ENCODE measurements around the gene MIOX.
A peak's percentile ranks its signal among the peaks of the same experiment; 100 is the strongest.

Gene MIOX

DNA sequence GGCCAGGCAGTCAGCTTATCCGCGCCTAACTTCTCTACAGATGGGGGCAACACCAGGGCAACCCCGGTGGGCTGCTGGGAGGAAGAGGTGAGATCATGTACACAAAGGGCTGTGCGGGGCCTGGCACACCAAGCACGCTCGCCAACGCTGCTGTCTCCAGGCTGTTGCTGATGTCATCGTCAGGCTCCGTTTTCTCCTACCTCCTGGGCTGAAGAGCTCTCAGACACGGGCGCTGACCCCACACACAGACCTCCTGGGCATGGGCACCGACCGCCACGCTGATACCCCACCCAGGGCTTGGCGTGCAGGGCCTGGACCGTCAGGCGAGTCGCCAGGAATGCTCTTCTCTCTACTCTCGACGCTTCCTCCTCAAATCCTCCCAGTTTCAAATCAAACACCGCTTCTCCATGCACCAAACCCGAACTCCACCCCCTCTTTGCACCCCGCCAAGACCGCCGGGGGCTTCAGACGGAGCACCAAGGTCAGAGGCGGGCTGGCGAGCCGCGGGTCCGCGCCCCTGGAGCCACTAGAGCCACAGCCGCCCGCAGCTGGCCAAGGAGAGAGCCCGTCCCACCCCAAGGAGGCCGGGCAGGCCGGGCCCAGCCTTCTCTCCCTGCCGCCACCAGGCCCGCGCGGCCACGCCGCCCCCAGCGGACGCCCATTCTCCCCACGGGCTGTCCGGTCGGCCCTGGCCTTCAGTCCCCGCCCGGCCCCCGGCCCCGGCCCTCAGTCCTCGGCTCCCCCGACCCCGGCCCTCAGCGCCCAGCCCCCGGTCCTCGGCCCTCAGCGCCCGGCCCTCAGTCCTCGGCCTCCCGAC, 12.6 kb upstream of the MIOX start:
- DNase-seq: peak in 1 of 2 donors; percentile 16

DNA sequence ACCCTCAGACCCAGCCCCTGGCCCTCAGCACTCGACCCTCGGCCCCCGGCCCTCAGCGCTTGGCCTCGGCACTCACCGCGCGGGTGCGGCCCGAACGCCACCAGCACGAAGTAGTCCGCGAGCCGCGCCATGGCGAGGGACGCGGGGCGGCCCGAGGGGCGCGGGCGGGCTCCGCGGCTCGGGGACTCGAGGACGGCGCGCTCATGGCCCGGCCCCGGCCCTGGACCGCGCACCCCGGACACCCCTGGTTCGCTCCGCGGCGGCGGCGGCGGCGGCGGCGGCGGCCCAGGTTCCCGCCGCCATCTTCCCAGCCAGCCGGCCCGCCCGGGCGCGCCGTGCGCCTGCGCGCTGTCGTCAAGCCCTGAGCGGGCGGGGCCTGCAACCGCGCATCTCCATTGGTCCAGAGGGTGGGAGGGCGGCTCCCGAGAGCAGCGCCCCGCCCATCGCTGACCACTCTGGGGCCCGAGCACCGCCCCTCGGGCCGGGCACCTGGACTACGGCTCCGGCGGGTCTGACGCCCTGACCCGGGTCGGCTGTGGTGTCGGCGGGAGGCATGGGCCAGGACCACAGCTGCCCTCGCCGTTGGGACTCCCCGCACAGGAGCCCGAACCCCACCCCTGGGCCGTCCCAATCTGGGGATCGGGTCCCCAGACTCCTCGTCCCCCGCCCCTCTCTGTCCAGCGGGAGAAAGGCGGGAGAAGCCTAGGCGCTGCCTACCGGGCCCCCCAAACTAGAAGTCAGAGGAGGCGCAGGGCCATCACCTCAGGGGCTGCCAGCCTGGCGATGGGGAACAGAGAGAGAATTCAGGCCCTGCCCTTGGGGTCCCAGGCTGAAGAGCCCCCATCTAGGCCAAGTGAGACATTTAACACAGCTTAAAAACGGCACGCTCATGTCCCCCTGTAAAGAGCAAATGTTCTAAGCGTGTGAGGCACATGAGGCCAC, 11.7 kb upstream of the MIOX start, which contains the start of gene SBF1:
SBF1 (minus strand) TSS at position 326 of the 942 bp plus-strand sequence; CDS start at position 131, 195 bp downstream.
- peak; percentile 88 to 91 for DNase-seq

DNA sequence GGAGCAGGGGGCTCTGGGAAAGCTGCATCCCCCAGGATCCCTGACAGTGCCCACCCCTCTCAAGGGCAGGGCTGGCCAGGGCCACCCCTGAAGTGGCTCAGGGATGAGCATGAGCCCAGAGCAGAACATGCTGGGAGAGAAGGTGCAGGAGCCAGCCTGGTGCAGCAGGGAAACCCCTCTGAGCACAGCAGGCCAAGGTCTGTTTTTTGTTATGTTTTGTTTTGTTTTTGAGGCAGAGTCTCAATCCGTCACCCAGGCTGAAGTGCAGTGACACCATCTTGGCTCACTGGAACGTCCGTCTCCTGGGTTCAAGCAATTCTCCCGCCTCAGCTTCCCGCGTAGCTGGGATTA, 11.0 kb upstream of the MIOX start:
- no peak for DNase-seq

DNA sequence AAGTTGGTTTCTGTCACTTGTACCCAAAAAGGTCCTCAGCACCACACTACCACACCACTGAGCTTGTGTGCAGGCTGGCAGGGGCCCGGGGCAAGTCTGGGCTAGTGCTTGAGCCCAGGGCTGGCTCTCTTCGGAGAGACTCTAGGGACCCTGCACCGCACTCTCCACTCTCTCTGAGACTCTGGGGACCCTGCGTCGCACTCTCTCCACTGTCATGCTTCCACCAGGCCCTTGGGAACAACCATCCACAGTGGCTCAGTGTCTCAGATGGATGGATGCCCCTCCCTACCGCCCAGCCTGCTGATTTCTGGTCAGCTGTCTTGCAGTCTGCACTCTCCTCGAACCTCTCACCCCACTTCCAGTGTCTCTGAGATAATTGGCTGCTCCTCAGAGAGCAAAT, 9.8 kb upstream of the MIOX start:
- DNase-seq: no peak

DNA sequence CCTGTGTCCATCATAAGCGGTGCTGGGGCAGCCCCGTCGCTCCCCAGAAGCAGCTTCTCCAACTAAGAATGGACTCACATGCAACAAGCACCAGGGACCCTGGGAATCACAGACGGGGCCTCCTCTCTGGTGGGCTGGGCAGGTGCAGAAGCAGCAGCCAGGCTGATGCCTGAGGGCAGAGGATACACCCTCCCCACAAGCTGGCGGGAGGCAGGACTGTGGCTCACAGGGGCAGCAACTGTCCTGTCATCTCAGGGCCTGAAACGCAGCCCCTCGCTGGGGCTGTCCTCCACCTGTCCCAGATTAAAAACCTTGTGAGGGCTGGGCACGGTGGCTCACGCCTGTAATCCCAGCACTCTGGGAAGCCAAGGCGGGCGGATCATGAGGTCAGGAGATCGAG, 8.7 kb upstream of the MIOX start:
- DNase-seq: no peak

DNA sequence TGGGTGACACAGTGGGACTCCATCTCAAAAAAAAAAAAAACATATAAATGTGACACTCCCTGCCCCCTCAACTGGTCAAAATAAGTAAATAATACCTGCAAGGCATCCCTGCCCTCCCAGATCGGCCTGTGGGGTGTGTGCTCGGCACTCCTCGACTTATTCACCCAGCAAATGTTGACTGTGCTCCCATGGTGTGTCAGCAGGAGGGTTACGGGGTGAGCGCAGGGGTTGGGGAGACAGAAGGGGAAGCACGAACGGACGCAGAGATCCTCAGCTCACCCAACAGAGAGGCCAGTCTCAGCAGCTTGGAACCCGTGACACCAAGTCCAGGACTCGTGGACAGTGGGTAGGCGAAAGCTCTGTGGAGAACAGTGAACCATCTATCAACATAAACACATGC, 6.9 kb upstream of the MIOX start:
- no peak for DNase-seq

DNA sequence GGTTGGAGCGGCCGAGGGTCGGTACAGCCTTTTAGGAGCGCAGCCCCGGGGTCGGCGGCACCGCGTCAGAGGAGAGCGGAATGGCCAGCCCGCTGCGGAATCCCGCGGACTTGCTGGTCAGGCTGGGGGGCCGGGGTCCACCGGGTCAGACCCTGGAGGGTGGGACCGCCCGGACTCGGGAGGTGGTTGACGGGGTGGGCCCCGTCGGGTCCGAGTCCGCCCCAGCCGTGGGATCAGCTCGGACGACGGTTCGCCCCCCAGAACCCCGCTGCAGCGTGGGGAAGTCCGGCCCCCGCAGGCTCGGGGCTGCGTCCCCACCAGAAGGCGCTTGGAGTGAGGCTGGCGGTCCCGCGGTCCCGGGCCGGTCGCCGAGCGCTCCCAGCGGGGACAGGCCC, 5.6 kb upstream of the MIOX start:
- DNase-seq: no peak

DNA sequence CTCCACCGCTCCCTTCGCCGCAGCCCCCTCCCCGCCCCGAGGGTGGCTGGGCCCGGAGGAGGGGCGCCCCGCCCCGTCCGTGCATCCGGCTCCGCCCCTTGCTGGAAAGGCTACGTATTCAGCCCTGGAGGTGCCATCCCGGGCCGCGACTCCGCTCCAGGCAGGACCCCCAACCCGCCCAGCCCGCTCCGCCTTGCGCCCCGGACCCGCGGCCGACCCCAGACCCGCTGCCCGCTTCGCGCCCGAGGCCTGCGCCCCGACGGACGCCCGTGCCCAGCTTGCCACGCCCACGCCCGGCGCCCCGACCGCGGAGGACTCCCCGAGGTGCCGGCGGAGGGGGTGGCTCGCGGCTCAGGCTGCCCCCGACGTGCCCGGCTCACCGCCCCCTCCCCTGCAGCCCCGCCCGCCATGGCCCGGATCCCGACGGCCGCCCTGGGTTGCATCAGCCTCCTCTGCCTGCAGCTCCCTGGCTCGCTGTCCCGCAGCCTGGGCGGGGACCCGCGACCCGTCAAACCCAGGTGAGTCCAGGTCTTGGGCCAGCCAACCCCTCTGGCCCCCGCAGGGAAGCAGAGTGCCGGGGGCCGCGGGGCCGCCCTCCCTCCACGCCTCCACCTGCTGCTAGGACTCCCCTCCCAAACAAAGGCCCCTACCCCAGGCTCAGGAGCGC, 5.1 kb upstream of the MIOX start, which contains the start of gene ADM2:
ADM2 (plus strand) TSS at position 104 of the 667 bp plus-strand sequence; CDS start at position 409, 305 bp downstream.
- peak; percentile 51 to 76 for DNase-seq

DNA sequence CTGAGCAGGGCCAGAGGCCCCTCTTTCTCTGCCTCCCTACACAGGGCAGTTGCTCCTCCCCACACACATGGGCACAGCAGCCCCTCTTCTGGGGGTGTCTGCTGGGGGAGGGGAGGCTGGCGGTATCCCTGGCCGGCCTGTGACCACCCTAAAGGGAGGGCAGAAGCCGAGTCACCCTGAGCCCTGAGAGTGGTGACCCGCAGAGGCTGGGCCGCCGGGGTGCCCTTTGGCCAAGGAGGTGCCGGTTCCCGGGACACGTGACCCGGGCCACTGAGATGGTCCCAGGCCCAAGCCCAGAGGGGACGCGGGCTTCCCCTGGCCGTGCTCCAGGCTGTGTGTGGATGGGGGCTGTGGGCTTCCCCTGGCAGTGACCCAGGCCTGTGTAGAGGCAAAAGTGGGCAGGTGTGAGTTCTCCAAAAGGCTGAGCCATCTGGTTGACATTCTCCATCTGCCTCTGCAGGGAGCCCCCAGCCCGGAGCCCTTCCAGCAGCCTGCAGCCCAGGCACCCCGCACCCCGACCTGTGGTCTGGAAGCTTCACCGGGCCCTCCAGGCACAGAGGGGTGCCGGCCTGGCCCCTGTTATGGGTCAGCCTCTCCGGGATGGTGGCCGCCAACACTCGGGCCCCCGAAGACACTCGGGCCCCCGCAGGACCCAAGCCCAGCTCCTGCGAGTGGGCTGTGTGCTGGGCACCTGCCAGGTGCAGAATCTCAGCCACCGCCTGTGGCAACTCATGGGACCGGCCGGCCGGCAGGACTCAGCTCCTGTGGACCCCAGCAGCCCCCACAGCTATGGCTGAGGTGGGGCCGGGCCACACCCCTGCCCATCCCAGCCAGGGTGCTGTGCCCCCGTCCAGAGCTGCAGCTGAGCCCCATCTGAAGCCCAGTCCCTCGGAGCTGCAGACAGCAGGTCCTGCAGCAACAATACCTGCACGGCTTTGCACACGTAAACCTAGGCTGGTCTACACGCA, 4.3 kb upstream of the MIOX start:
- no peak for DNase-seq

DNA sequence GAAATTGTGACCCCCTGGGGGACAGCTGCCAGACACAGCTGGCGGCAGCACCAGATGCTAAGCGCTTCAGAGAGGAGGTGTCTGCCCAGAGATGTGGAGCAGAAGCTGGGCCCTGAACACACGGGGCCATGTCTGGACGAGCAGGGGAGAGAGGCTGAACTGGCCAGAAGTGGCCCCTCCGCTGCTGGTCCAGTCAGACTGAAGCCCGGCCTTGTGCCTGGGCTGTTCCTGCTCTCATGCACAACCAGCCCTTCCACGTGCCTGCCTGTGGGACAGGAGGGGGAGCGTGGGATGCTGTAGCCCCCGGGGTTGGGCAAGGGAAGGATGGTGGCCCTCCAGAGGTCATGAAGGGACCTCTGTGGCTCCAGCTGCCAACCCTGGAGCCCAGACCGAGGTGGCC, 3.6 kb upstream of the MIOX start:
- DNase-seq: no peak

DNA sequence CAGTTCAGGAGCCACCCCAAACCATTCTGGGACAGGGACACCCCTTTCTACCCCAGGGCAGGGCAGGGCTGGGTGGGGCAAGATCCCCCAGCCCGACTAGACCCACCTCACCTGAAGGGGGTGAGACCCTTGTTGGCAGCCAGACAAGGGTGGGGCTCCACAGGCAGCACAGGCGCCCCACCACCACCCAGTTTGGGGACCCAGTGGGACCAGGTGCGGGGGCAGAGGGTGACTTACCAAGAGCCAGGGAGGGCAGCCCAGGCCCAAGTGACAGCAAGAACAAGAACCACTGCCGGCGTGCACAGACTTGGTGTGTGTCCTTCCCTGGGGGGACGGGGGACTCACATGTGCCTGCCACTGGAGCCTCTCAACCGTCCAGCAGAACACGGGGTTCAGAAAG, 3.1 kb upstream of the MIOX start:
- no peak for DNase-seq

DNA sequence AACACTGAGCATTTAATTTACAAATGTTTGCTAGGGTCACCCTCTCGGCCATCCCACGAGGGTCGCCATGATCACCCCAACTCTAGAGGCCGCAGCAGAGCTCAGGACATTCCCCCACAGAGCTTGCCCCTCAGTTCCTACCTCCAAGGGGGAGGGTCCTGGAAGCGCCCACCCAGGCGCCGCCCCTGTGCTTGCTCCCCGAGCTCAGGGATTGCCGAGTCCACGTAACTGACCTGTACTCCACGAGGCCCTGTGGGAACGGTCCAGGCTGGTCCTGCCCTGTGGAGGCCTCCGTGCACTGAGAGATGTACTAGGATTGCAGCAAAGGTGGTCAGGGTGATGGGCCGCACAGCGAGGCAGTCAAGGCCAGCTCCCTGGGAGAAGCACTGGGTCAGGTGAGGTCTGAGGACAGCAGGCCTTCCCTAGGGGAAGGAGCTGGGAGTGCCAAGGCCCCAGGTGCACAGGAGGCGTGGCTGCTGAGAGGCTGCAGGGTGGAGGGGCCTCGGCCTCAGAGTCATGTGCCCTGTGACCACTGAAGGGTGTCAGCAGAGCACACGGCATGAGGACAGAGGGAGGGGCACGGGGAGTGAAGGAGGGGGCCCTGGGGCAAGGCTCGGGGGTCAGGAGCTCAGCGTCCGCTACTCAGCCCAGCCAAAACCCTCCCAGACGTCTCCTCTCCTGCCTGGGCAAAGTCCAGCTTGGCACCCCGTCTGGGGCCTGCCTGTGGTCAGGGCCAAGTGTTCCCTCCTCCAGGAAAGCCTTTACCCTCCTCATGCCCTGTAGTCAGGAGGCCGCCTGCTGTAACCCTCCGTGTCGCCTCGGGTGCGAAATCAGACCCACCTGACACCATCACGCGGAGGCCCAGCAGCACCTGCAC, 2.4 kb upstream of the MIOX start:
- no peak for DNase-seq

DNA sequence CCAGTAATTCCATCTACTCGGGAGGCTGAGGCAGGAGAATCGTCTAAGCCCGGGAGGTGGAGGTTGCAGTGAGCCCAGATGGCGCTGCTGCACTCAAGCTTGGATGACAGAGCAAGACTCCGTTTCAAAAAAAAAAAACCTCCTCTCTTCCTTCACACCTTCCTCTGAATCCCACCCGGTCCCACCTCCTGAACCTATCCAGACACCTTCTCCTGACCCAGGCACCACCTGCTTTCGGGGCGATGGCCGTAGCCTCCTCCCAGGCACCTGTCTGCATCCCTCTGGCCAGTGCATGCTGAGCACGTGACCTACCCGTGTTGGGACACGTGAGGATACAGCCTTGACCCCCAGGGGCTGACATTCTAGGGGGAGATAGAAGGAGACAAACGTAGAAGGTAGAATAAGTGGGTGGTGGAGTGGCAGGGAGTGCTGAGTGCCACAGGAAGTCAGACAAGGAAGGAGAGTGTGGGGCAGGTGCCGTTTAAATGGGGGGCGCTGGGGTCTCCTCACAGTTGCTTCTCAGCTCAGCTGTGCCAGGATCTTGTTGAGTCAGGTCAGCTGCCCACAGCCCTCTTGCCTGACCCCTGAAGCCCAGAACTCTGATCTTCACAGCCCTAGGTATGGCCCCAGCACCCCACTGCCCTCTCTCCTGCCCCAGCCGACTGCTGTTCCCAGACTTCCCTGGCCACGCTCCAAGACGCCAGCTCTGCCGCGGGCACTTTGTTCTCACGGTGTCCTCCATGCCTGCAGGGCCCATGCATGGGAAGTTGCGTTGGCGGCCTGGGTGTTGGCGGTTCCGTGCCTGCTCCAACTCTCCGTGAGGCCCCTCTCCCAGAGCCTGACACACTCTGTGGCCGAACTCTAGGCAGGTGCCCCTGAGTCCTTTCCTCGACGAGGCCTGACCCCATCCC, 1.2 kb upstream of the MIOX start:
- no peak for DNase-seq

DNA sequence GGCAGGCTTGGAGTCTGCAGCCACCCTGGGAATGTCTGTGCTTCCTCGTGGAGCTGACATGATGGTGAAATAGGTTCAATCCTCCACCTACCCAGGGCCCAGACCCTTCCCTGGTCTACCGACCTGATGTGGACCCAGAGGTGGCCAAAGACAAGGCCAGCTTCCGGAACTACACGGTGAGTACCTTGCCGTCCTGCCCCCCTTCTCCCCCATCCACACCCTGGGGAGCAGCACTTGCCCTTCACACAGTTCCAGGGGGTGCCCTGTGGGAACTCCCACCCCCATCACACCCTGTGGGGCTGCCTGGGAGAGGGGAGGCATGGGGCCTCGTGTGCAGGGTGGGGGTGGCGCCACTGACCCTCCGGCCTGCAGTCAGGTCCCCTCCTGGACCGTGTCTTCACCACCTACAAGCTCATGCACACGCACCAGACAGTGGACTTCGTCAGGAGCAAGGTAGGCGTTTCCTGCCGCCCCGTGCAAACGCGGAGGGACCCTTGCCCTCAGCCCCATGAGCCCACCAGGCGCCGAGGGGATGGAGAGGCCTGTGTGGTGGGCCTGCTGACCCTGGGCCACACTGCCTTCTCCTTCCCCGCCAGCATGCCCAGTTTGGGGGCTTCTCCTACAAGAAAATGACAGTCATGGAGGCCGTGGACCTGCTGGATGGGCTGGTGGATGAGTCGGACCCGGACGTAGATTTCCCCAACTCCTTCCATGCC, 789 bp downstream of the MIOX start:
- DNase-seq: no peak

DNA sequence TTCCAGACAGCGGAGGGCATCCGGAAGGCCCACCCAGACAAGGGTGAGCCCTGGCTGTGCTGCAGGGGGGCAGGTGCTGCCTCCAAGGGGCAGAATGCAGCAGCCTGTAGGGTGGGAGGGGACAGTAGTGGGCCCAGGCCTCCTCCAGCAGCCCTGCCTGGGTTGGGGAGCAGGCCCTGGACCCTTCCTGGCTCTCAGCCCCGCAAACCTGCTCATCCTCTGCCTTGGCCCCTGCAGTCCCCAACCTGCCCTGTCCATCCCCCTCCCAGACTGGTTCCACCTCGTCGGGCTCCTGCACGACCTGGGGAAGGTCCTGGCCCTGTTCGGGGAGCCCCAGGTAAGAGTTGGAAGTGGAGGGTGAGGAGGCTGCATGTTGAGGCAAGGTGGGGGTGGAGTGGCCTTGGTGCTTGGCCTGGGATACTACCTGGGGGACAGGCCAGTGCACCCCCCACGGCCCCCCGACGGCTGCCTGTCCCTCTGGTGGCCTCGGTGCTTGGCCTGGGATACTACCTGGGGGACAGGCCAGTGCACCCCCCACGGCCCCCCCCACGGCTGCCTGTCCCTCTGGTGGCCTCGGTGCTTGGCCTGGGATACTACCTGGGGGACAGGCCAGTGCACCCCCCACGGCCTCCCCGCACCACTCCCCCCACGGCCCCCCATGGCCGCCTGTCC, 1.5 kb downstream of the MIOX start:
- DNase-seq: no peak

DNA sequence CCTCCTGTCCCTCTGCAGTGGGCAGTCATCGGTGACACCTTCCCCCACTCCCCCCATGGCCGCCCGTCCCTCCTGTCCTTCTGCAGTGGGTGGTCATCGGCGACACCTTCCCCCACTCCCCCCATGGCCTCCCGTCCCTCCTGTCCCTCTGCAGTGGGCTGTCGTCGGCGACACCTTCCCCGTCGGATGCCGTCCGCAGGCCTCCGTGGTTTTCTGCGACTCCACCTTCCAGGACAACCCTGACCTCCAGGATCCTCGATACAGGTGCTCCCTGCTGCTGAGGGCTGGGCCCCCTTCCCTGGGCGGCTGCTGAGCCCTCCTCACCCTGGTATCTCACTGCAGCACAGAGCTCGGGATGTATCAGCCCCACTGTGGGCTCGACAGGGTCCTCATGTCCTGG, 2.2 kb downstream of the MIOX start:
- no peak for DNase-seq

DNA sequence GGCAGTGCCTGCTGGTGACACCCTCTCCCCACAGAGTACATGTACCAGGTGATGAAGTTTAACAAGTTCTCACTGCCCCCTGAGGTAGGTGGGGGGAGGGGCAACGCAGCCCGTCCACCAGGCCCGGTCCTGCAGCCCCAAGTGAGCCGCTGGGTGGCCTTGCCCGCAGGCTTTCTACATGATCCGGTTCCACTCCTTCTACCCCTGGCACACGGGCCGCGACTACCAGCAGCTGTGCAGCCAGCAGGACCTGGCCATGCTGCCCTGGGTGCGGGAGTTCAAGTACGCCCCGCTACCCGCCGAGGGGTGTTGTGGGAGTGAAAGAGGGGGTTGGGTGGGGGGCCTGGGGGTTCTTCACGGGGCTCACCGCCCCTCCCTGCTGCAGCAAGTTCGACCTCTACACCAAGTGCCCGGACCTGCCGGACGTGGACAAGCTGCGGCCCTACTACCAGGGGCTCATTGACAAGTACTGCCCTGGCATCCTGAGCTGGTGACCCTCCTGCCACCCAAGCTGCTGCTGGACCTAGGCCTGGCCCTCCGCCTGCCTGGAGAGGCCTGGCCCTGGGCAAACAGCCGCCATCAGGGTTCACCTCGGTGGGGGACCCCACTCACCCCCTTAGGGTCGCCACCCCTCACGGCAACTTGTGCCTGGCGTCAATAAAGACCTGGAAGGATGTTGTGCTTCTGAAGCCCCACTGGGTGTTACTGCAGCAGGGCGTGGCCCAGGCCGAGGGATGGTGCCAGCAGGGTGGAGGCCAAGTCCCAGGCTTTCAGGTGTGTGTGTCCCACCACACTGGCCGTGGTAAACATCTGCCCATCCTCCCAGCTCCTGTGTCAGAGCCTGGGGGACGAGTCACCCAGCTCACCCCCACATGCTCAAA, 2.9 kb downstream of the MIOX start:
- DNase-seq: no peak
